Keratinocyte (primary cell): ENCODE measurements around the gene PNMA6F. TPM values are rescaled to one million over a fixed set of nuclear protein-coding genes. Genes with fewer than 3 reads are reported as not detected.

Source experiments
- DNase-seq: peaks from one replicate; pipeline ENCODE4 v3.0.0-alpha.2; 2011; ENCODE audit warnings: low read depth, missing footprints, low spot score
- FAIRE-seq: peaks from 2 replicates; lab custom pipeline; 2011; peaks lifted over from hg19 to GRCh38; lab: Jason Lieb, UNC
- H2AFZ ChIP-seq: 2 replicates; pipeline ENCODE4 v1.6.0; 2012; ENCODE audit warnings: low read length, control low read depth, inconsistent platforms; ENCODE audit not compliant: control insufficient read depth
- H3K27ac ChIP-seq: 2 replicates; pipeline ENCODE4 v1.5.1; 2011; ENCODE audit warnings: low read length; ENCODE audit not compliant: control insufficient read depth, insufficient read depth
- H3K27me3 ChIP-seq: 3 replicates; pipeline ENCODE4 v1.6.0; 2011; ENCODE audit warnings: low read length; ENCODE audit not compliant: control insufficient read depth, insufficient read depth; ENCODE audit errors: extremely low read depth
- H3K36me3 ChIP-seq, 2 experiments: 2 replicates in 1 of 2; 3 replicates in 1 of 2; pipeline ENCODE4 v1.5.1; 2011; ENCODE audit warnings: low read length in 2 of 2, mild to moderate bottlenecking in 1 of 2; ENCODE audit not compliant: control insufficient read depth in 2 of 2, insufficient read depth in 2 of 2; ENCODE audit errors: extremely low read depth in 1 of 2
- H3K4me1 ChIP-seq: 3 replicates; pipeline ENCODE4 v1.5.1; 2011; ENCODE audit warnings: low read length; ENCODE audit not compliant: control insufficient read depth, insufficient read depth; ENCODE audit errors: extremely low read depth
- H3K4me2 ChIP-seq: 3 replicates; pipeline ENCODE4 v1.6.0; 2011; ENCODE audit warnings: low read depth, low read length; ENCODE audit not compliant: control insufficient read depth, insufficient read depth; ENCODE audit errors: extremely low read depth
- H3K4me3 ChIP-seq, 3 experiments: fragments of 200-600 bp in 1 of 3; sonication (generic) in 1 of 3; 2 replicates in 2 of 3; 3 replicates in 1 of 3; pipeline ENCODE4 v1.5.1; 2011 to 2016; ENCODE audit warnings: low read length in 3 of 3, mild to moderate bottlenecking in 3 of 3, control low read depth in 2 of 3, inconsistent platforms in 1 of 3, low read depth in 1 of 3, mixed read lengths in 1 of 3, mixed run types in 1 of 3, moderate library complexity in 1 of 3; ENCODE audit not compliant: control insufficient read depth in 2 of 3, insufficient read depth in 2 of 3; ENCODE audit errors: extremely low read depth in 1 of 3
- H3K79me2 ChIP-seq: 2 replicates; pipeline ENCODE4 v1.6.0; 2012; ENCODE audit warnings: low read length; ENCODE audit not compliant: control insufficient read depth, insufficient read depth
- H3K9ac ChIP-seq: 3 replicates; pipeline ENCODE4 v1.6.0; 2011; ENCODE audit warnings: low read length; ENCODE audit not compliant: control insufficient read depth, insufficient read depth; ENCODE audit errors: extremely low read depth
- H3K9me1 ChIP-seq: 3 replicates; pipeline ENCODE4 v1.6.0; 2011; ENCODE audit warnings: low read length; ENCODE audit not compliant: control insufficient read depth, insufficient read depth; ENCODE audit errors: extremely low read depth
- H3K9me3 ChIP-seq: 2 replicates; pipeline ENCODE4 v1.5.1; 2012; ENCODE audit warnings: low read depth, low read length; ENCODE audit not compliant: control insufficient read depth
- H4K20me1 ChIP-seq: 3 replicates; pipeline ENCODE4 v1.6.0; 2011; ENCODE audit warnings: low read length; ENCODE audit not compliant: control insufficient read depth, insufficient read depth; ENCODE audit errors: extremely low read depth
- EZH2 ChIP-seq: IDR thresholded peaks from one replicate; pipeline ENCODE4 v1.6.1; 2012; ENCODE audit warnings: inconsistent platforms, mild to moderate bottlenecking, low read length, moderate library complexity
- dilution Hi-C: fragments of 300-500 bp; cut with MboI; formaldehyde crosslinking; loops from one replicate; pipeline ENCODE4 v1.7.0; 2020; ENCODE audit warnings: low sequenced_read_pairs; ENCODE audit not compliant: extremely low pct_ligation_motif_present
- polyA plus RNA-seq, 5 experiments: library from polyadenylated mRNA; depleted of rRNA in 3 of 5; stranded (reverse) in 3 of 5; stranded (forward) in 1 of 5; unstranded in 1 of 5; fragments of >200 nt; gene quantifications; 1 replicate in 1 of 5; 2 replicates in 3 of 5; 3 replicates in 1 of 5; pipeline versions ENCODE4 v1.2.1 to v1.2.3, GENCODE V29; 2011 to 2012; ENCODE audit warnings: missing spikeins in 2 of 5, low read depth in 1 of 5, low replicate concordance in 1 of 5
- TF ChIP-seq, protein P1 (sequence below), 3 experiments: IDR thresholded peaks in 1 of 3; conservative IDR thresholded peaks in 1 of 3; optimal IDR thresholded peaks in 1 of 3; 2 replicates in 2 of 3; 3 replicates in 1 of 3; pipeline versions ENCODE3 to v1.5.1; 2011; ENCODE audit warnings: low read length in 3 of 3, mild to moderate bottlenecking in 3 of 3, moderate library complexity in 2 of 3, control low read depth in 1 of 3, inconsistent platforms in 1 of 3; ENCODE audit not compliant: insufficient read depth in 2 of 3; ENCODE audit errors: extremely low read depth in 1 of 3

PNMA6F gene
- polyA plus RNA-seq, 1 donor (not counting 4 experiments of a cell fraction or from before 2014, with no cell fraction given), result not detected

DNA sequence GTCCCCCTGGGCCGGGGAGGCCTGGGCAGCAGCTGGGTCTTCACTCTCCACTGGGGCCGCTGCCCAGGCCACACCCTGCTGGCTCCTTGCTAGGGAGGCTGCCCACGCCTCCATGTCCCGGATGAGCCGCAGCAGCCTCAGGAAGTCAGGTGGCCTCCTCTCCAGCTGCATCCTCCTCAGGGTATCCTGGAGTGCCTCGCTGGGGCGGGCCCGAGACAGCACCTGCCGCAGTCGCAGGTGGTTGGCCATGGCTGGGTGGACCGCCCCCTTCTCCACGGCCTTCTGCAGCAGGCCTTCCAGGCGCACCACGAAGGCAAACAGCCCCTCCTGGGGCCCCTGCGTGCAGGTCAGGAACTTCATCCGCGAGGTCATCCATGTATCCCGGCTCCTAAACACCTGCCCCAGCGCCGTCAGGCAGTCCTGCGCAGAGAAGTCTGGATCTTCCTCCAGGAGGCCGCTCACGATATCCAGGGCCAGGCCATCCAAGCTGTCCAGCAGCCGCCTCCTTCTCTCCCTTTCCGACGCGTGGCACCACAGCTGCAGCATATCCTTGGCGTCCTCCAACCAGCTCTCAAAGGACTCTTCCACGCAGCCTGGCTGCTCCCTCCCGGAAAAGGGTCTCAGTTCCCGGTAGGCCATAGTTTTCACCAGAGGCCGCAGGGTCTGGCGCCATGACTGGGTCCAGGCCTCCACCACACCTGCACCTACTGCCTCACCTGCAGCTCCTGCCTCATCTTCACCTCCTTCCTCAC, 2.1 kb downstream of the PNMA6F start:
- H3K79me2 ChIP-seq, result no peaks in the 10 kb centered on the region
- no peaks in the 10 kb centered on the region for H3K9me3 ChIP-seq
- no peak overlapping the region for H3K4me2 ChIP-seq
- H4K20me1 ChIP-seq, result no peaks in the 10 kb centered on the region
- no peaks in the 10 kb centered on the region for H3K36me3 ChIP-seq
- no peak for DNase-seq
- no peak for FAIRE-seq
- no peak overlapping the region for H3K27ac ChIP-seq
- H3K4me3 ChIP-seq, result no peak overlapping the region
- H3K9me1 ChIP-seq, result no peaks in the 10 kb centered on the region
- dilution Hi-C loops, result no loop called here
- H2AFZ ChIP-seq, result no peak overlapping the region
- peaks cover 7% of the 10 kb centered on the region for H3K27me3 ChIP-seq
- TF ChIP-seq, protein P1, sequence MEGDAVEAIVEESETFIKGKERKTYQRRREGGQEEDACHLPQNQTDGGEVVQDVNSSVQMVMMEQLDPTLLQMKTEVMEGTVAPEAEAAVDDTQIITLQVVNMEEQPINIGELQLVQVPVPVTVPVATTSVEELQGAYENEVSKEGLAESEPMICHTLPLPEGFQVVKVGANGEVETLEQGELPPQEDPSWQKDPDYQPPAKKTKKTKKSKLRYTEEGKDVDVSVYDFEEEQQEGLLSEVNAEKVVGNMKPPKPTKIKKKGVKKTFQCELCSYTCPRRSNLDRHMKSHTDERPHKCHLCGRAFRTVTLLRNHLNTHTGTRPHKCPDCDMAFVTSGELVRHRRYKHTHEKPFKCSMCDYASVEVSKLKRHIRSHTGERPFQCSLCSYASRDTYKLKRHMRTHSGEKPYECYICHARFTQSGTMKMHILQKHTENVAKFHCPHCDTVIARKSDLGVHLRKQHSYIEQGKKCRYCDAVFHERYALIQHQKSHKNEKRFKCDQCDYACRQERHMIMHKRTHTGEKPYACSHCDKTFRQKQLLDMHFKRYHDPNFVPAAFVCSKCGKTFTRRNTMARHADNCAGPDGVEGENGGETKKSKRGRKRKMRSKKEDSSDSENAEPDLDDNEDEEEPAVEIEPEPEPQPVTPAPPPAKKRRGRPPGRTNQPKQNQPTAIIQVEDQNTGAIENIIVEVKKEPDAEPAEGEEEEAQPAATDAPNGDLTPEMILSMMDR (optimal IDR thresholded peaks at IDR 0.05 in 1 of 3, IDR thresholded peaks at IDR 0.05 in 1 of 3, conservative IDR thresholded peaks at IDR 0.05 in 1 of 3; ENCODE audit: extremely low read depth in 1 of 3, insufficient read depth in 2 of 3, low read length in 3 of 3), result no peak
- TF ChIP-seq EZH2, result no peak
- H3K4me1 ChIP-seq, result no peaks in the 10 kb centered on the region
- H3K9ac ChIP-seq, result no peak overlapping the region

DNA sequence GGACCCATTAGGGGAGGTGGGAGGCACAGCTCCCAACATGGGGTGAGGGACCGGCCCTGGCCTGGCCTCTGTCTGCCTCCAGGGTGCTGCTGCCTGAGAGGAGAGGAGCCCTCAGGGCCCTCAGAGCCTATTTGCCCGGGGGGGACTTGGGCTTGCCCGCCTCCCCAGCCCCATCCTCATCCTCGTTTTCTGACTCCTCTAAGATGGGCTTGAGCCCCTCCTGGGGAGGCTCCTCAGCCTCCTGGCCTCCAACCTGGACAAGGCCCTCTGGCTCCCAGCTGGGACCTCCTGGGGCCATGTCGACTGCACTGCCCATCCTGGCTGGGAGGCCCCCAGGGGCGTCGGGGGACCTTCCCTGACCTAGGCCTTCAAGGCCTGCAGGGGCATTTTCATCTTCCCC, 2.8 kb downstream of the PNMA6F start:
- Histone ChIP-seq H3K36me3 (no peaks in the 10 kb centered on the region), H2AFZ (no peak overlapping the region), H3K27ac (no peak overlapping the region), H3K4me1 (no peaks in the 10 kb centered on the region), H3K9me3 (no peaks in the 10 kb centered on the region), H3K4me2 (no peak overlapping the region), H3K9ac (no peak overlapping the region), H3K79me2 (no peaks in the 10 kb centered on the region), H3K27me3 (peaks cover 7% of the 10 kb centered on the region), H3K9me1 (no peaks in the 10 kb centered on the region), H4K20me1 (no peaks in the 10 kb centered on the region), H3K4me3 (no peak overlapping the region)
- FAIRE-seq, result no peak
- dilution Hi-C loops, result no loop called here
- no peak for DNase-seq
- no peak for TF ChIP-seq EZH2
- TF ChIP-seq, protein P1 (optimal IDR thresholded peaks at IDR 0.05 in 1 of 3, IDR thresholded peaks at IDR 0.05 in 1 of 3, conservative IDR thresholded peaks at IDR 0.05 in 1 of 3; ENCODE audit: extremely low read depth in 1 of 3, insufficient read depth in 2 of 3, low read length in 3 of 3), result no peak
